Measurements from ENCODE around the gene EHMT1.

- no peak for TF ChIP-seq POLR2AphosphoS5 (IDR thresholded peaks at IDR 0.05; ENCODE audit: low read depth, low read length)
- TF ChIP-seq, protein P1, sequence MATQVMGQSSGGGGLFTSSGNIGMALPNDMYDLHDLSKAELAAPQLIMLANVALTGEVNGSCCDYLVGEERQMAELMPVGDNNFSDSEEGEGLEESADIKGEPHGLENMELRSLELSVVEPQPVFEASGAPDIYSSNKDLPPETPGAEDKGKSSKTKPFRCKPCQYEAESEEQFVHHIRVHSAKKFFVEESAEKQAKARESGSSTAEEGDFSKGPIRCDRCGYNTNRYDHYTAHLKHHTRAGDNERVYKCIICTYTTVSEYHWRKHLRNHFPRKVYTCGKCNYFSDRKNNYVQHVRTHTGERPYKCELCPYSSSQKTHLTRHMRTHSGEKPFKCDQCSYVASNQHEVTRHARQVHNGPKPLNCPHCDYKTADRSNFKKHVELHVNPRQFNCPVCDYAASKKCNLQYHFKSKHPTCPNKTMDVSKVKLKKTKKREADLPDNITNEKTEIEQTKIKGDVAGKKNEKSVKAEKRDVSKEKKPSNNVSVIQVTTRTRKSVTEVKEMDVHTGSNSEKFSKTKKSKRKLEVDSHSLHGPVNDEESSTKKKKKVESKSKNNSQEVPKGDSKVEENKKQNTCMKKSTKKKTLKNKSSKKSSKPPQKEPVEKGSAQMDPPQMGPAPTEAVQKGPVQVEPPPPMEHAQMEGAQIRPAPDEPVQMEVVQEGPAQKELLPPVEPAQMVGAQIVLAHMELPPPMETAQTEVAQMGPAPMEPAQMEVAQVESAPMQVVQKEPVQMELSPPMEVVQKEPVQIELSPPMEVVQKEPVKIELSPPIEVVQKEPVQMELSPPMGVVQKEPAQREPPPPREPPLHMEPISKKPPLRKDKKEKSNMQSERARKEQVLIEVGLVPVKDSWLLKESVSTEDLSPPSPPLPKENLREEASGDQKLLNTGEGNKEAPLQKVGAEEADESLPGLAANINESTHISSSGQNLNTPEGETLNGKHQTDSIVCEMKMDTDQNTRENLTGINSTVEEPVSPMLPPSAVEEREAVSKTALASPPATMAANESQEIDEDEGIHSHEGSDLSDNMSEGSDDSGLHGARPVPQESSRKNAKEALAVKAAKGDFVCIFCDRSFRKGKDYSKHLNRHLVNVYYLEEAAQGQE (IDR thresholded peaks at IDR 0.05; ENCODE audit: insufficient read depth in 1 of 2, low read depth in 2 of 2, low read length in 2 of 2): no peak
- no peak for TF ChIP-seq SIN3A (IDR thresholded peaks at IDR 0.05; ENCODE audit: borderline replicate concordance, insufficient read depth, low read length)
- no peak for TF ChIP-seq TAF1 (IDR thresholded peaks at IDR 0.05; ENCODE audit: borderline replicate concordance, insufficient read depth, low read length)
Observed at GRCh38 chr9:137873858-137874362, 255.1 kb downstream of the EHMT1 start.
